CD14-positive monocyte (primary cell): ENCODE results near the gene SLC1A3. TPM values are rescaled to one million over a fixed set of nuclear protein-coding genes. Genes with fewer than 3 reads are reported as not detected.

ENCODE experiments used
- DNase-seq, 3 donors: peaks; one replicate each; pipeline ENCODE4 v3.0.0-alpha.2; 2011 to 2022
- H2AFZ ChIP-seq: 2 replicates; pipeline ENCODE4 v1.6.0; 2012; ENCODE audit warnings: mild to moderate bottlenecking, low read depth, low read length, inconsistent platforms; ENCODE audit not compliant: insufficient read depth, poor library complexity, severe bottlenecking
- H3K27ac ChIP-seq, 2 donors: 1 replicate in 1 of 2; 2 replicates in 1 of 2; pipeline ENCODE4 v1.5.1; 2012 to 2013; ENCODE audit warnings: low read length in 2 of 2, control low read depth in 1 of 2, inconsistent platforms in 1 of 2, low read depth in 1 of 2, mild to moderate bottlenecking in 1 of 2
- H3K27me3 ChIP-seq, 2 donors: one replicate each; pipeline versions ENCODE4 v1.6.0 to v1.6.1; 2011 to 2013; ENCODE audit warnings: low read length in 2 of 2; ENCODE audit not compliant: control insufficient read depth in 2 of 2, insufficient read depth in 2 of 2
- H3K36me3 ChIP-seq, 2 donors: replicated peaks in 1 of 2; 1 replicate in 1 of 2; 2 replicates in 1 of 2; pipeline versions ENCODE4 v1.5.1 to v1.6.1; 2012 to 2013; ENCODE audit warnings: low read length in 2 of 2, control low read depth in 1 of 2, inconsistent platforms in 1 of 2, mild to moderate bottlenecking in 1 of 2; ENCODE audit not compliant: insufficient read depth in 2 of 2, control insufficient read depth in 1 of 2
- H3K4me1 ChIP-seq, 2 donors: 1 replicate in 1 of 2; 2 replicates in 1 of 2; pipeline versions ENCODE4 v1.5.1 to v1.6.1; 2012 to 2013; ENCODE audit warnings: low read length in 2 of 2, control low read depth in 1 of 2, inconsistent platforms in 1 of 2, mild to moderate bottlenecking in 1 of 2, moderate library complexity in 1 of 2; ENCODE audit not compliant: insufficient read depth in 2 of 2, control insufficient read depth in 1 of 2
- H3K4me2 ChIP-seq: replicated peaks from 2 replicates; pipeline ENCODE3; 2012; ENCODE audit warnings: low read length, moderate library complexity, mild to moderate bottlenecking; ENCODE audit not compliant: poor library complexity, severe bottlenecking; ENCODE audit errors: extremely low read depth
- H3K4me3 ChIP-seq, 3 experiments: fragments of 200-600 bp in 1 of 3; sonication (generic) in 1 of 3; replicated peaks in 1 of 3; 1 replicate in 2 of 3; 2 replicates in 1 of 3; pipeline ENCODE4 v1.5.1; 2011 to 2013; ENCODE audit warnings: low read length in 3 of 3, mild to moderate bottlenecking in 3 of 3, control low read depth in 2 of 3, low read depth in 2 of 3, inconsistent platforms in 1 of 3, moderate library complexity in 1 of 3
- H3K79me2 ChIP-seq: 2 replicates; pipeline ENCODE4 v1.6.0; 2012; ENCODE audit warnings: mild to moderate bottlenecking, control low read depth, inconsistent platforms, low read length, moderate library complexity; ENCODE audit not compliant: insufficient read depth
- H3K9ac ChIP-seq: 2 replicates; pipeline ENCODE4 v1.6.0; 2017; ENCODE audit warnings: low read length, mild to moderate bottlenecking; ENCODE audit not compliant: insufficient read depth, poor library complexity, severe bottlenecking
- H3K9me3 ChIP-seq, 2 donors: replicated peaks in 1 of 2; 1 replicate in 1 of 2; 2 replicates in 1 of 2; pipeline versions ENCODE4 v1.5.1 to v1.6.1; 2012 to 2013; ENCODE audit warnings: low read length in 2 of 2, control low read depth in 1 of 2; ENCODE audit not compliant: control insufficient read depth in 1 of 2, insufficient read depth in 1 of 2
- H4K20me1 ChIP-seq: 2 replicates; pipeline ENCODE4 v1.6.0; 2012; ENCODE audit warnings: mild to moderate bottlenecking, low read length, control low read depth, moderate library complexity; ENCODE audit not compliant: insufficient read depth
- H3K27ac Mint-ChIP-seq, 7 donors: one replicate each; pipeline ENCODE4 v1.8.0; 2020; ENCODE audit warnings: mild to moderate bottlenecking in 7 of 7, mixed read lengths in 7 of 7, moderate library complexity in 6 of 7, inconsistent platforms in 2 of 7
- H3K27me3 Mint-ChIP-seq, 3 donors: one replicate each; pipeline ENCODE4 v1.8.0; 2021 to 2022; ENCODE audit warnings: low read depth in 3 of 3, mild to moderate bottlenecking in 3 of 3, mixed read lengths in 3 of 3, moderate library complexity in 3 of 3, inconsistent platforms in 1 of 3
- H3K36me3 Mint-ChIP-seq, 2 donors: one replicate each; pipeline ENCODE4 v1.8.0; 2020; ENCODE audit warnings: mixed read lengths in 2 of 2, inconsistent platforms in 1 of 2, mild to moderate bottlenecking in 1 of 2
- H3K4me1 Mint-ChIP-seq: one replicate; pipeline ENCODE4 v1.8.0; 2020; ENCODE audit warnings: mild to moderate bottlenecking, mixed read lengths
- H3K4me3 Mint-ChIP-seq, 2 donors: one replicate each; pipeline ENCODE4 v1.8.0; 2020; ENCODE audit warnings: mild to moderate bottlenecking in 2 of 2, mixed read lengths in 2 of 2, moderate library complexity in 1 of 2
- H3K9me3 Mint-ChIP-seq, 7 donors: one replicate each; pipeline ENCODE4 v1.8.0; 2020 to 2022; ENCODE audit warnings: mixed read lengths in 7 of 7, mild to moderate bottlenecking in 6 of 7, moderate library complexity in 6 of 7, inconsistent platforms in 2 of 7
- CTCF ChIP-seq: fragments of 200-600 bp; IDR thresholded peaks from one replicate; pipeline ENCODE4 v1.8.0; 2022; ENCODE audit warnings: antibody characterized with exemption, mild to moderate bottlenecking
- WGBS: methylation state at CpG from one replicate; pipeline ENCODE4 v1.1.5; 2013; ENCODE audit warnings: missing lambda C conversion rate; ENCODE audit not compliant: insufficient coverage; 5-methylcytosine and 5-hydroxymethylcytosine counted together
- intact Hi-C, 2 donors: fragments of 100-400 bp; cut with micrococcal nuclease; formaldehyde crosslinking; loops; one replicate each; pipeline versions ENCODE4 v1.15.0 to v1.15.1; 2023
- polyA plus RNA-seq, 3 donors: library from polyadenylated mRNA; depleted of rRNA in 1 of 3; unstranded in 2 of 3; stranded (reverse) in 1 of 3; fragments of 300-500 nt in 2 of 3; fragments of >200 nt in 1 of 3; fragmentation: Illumina TruSeq in 2 of 3; gene quantifications; 1 replicate in 2 of 3; 2 replicates in 1 of 3; pipeline ENCODE4 v1.2.3, GENCODE V29; 2012 to 2021

The SLC1A3 gene
- polyA plus RNA-seq, 3 donors, result 1.2 to 3.3 (median 1.3) TPM

GRCh38 chr5:36667824-36668223 lies 61.4 kb downstream of the SLC1A3 start:
- H3K4me2 ChIP-seq, result no peak overlapping the region
- H3K4me1 ChIP-seq, result peaks cover 7 to 10% of the 10 kb centered on the region in 2 donors
- no peak overlapping the region for H3K4me3 ChIP-seq
- peaks cover 0 to 2% (median 0%) of the 10 kb centered on the region in 7 donors for H3K9me3 Mint-ChIP-seq
- WGBS, result no CpG with 5 or more reads among the region's 3 CpGs
- no peaks in the 10 kb centered on the region for H3K27me3 ChIP-seq
- H3K4me1 Mint-ChIP-seq, result peaks cover 19% of the 10 kb centered on the region
- intact Hi-C loops, result no loop called here
- H3K27me3 Mint-ChIP-seq, result no peaks in the 10 kb centered on the region
- TF ChIP-seq CTCF, result no peak
- no peak for DNase-seq
- H3K36me3 ChIP-seq, result peaks cover 8 to 25% of the 10 kb centered on the region in 2 donors
- peak overlapping the region in 2 of 7 donors; percentile 21 to 55 for H3K27ac Mint-ChIP-seq
- H3K4me3 Mint-ChIP-seq, result no peak overlapping the region
- H2AFZ ChIP-seq, result no peak overlapping the region
- H3K9ac ChIP-seq, result no peak overlapping the region
- peaks cover 15% of the 10 kb centered on the region in 2 donors for H3K36me3 Mint-ChIP-seq
- H3K9me3 ChIP-seq, result no peaks in the 10 kb centered on the region
- no peaks in the 10 kb centered on the region for H4K20me1 ChIP-seq
- no peak overlapping the region for H3K27ac ChIP-seq
- no peaks in the 10 kb centered on the region for H3K79me2 ChIP-seq

GRCh38 chr5:36669015-36669651 lies 62.7 kb downstream of the SLC1A3 start:
- 98% methylated on average over 10 of the region's 13 CpGs for WGBS

More at GRCh38 chr5:36669015-36669651, 62.7 kb downstream of the SLC1A3 start:
- no peak for TF ChIP-seq CTCF
- Histone ChIP-seq H3K9me3 (no peaks in the 10 kb centered on the region), H3K79me2 (no peaks in the 10 kb centered on the region), H2AFZ (no peak overlapping the region), H3K36me3 (peaks cover 15 to 38% of the 10 kb centered on the region in 2 donors), H3K27ac (no peak overlapping the region), H3K4me2 (no peak overlapping the region), H3K4me3 (no peak overlapping the region), H3K9ac (no peak overlapping the region), H3K27me3 (no peaks in the 10 kb centered on the region), H4K20me1 (no peaks in the 10 kb centered on the region), H3K4me1 (peaks cover 7 to 10% of the 10 kb centered on the region in 2 donors)
- Mint-ChIP-seq H3K36me3 (peaks cover 19% of the 10 kb centered on the region in 2 donors), H3K4me1 (peaks cover 16% of the 10 kb centered on the region), H3K27me3 (no peaks in the 10 kb centered on the region), H3K9me3 (peaks cover 0 to 2% (median 0%) of the 10 kb centered on the region in 7 donors), H3K4me3 (no peak overlapping the region), H3K27ac (peak overlapping the region in 3 of 7 donors; percentile 5 to 80 (median 58))
- intact Hi-C loops, result no loop called here
- no peak for DNase-seq
